Osteocyte (in vitro differentiated cells): Measurements from ENCODE around the gene EOMES. TPM values are rescaled to one million over a fixed set of nuclear protein-coding genes. Genes with fewer than 3 reads are reported as not detected.

Experiments
- DNase-seq: peaks from one replicate; pipeline ENCODE4 v3.0.0; 2021; ENCODE audit warnings: mixed read lengths; ENCODE audit not compliant: unreplicated experiment; ENCODE audit errors: extremely low spot score
- H3K27ac Mint-ChIP-seq: one replicate; pipeline ENCODE4 v1.8.0; 2021; ENCODE audit warnings: mild to moderate bottlenecking, mixed read lengths; ENCODE audit not compliant: unreplicated experiment
- H3K27me3 Mint-ChIP-seq: one replicate; pipeline ENCODE4 v1.8.0; 2021; ENCODE audit warnings: mixed read lengths; ENCODE audit not compliant: unreplicated experiment
- H3K36me3 Mint-ChIP-seq: one replicate; pipeline ENCODE4 v1.8.0; 2021; ENCODE audit warnings: mixed read lengths; ENCODE audit not compliant: unreplicated experiment
- H3K4me1 Mint-ChIP-seq: one replicate; pipeline ENCODE4 v1.8.0; 2021; ENCODE audit warnings: mixed read lengths; ENCODE audit not compliant: unreplicated experiment
- H3K4me3 Mint-ChIP-seq: one replicate; pipeline ENCODE4 v1.8.0; 2021; ENCODE audit warnings: mild to moderate bottlenecking, moderate library complexity, mixed read lengths; ENCODE audit not compliant: unreplicated experiment
- H3K9me3 Mint-ChIP-seq: one replicate; pipeline ENCODE4 v1.8.0; 2021; ENCODE audit warnings: mixed read lengths; ENCODE audit not compliant: unreplicated experiment
- CTCF ChIP-seq: fragments of 200-600 bp; sonication (generic); IDR thresholded peaks from 2 replicates; pipeline ENCODE4 v1.5.0; 2021; ENCODE audit warnings: antibody characterized with exemption, mild to moderate bottlenecking, moderate library complexity
- total RNA-seq: library from RNA; stranded (reverse); gene quantifications from 2 replicates; pipeline ENCODE4 v1.2.1, GENCODE V29; 2021

EOMES gene
- total RNA-seq, 1 donor from 2014 or later: not detected

- no peak overlapping the region for H3K4me3 Mint-ChIP-seq
- DNase-seq: no peak
- H3K9me3 Mint-ChIP-seq: no peaks in the 10 kb centered on the region
- H3K27ac Mint-ChIP-seq: no peak overlapping the region
- no peaks in the 10 kb centered on the region for H3K4me1 Mint-ChIP-seq
- H3K36me3 Mint-ChIP-seq: no peaks in the 10 kb centered on the region
- TF ChIP-seq CTCF: no peak
- peaks cover 41% of the 10 kb centered on the region for H3K27me3 Mint-ChIP-seq
These were observed 30.8 kb upstream of the EOMES start for GRCh38 chr3:27752926-27753325.

- no peaks in the 10 kb centered on the region for H3K9me3 Mint-ChIP-seq
- peaks cover 53% of the 10 kb centered on the region for H3K27me3 Mint-ChIP-seq
- no peak overlapping the region for H3K4me3 Mint-ChIP-seq
- no peak for TF ChIP-seq CTCF
- H3K36me3 Mint-ChIP-seq: no peaks in the 10 kb centered on the region
- H3K4me1 Mint-ChIP-seq: no peaks in the 10 kb centered on the region
- no peak overlapping the region for H3K27ac Mint-ChIP-seq
- no peak for DNase-seq
These were observed 27.5 kb upstream of the EOMES start for GRCh38 chr3:27749643-27750042.

GRCh38 chr3:27746838-27747237 lies 24.7 kb upstream of the EOMES start:
- peaks cover 5% of the 10 kb centered on the region for H3K9me3 Mint-ChIP-seq
- H3K36me3 Mint-ChIP-seq: no peaks in the 10 kb centered on the region
- TF ChIP-seq CTCF: no peak
- H3K4me3 Mint-ChIP-seq: no peak overlapping the region
- H3K27ac Mint-ChIP-seq: no peak overlapping the region
- no peaks in the 10 kb centered on the region for H3K4me1 Mint-ChIP-seq
- no peak for DNase-seq
- H3K27me3 Mint-ChIP-seq: peaks cover 57% of the 10 kb centered on the region

GRCh38 chr3:27740854-27741253 lies 18.7 kb upstream of the EOMES start:
- Mint-ChIP-seq H3K4me3 (no peak overlapping the region), H3K36me3 (peaks cover 3% of the 10 kb centered on the region), H3K4me1 (no peaks in the 10 kb centered on the region), H3K27me3 (peaks cover 42% of the 10 kb centered on the region), H3K9me3 (peaks cover 5% of the 10 kb centered on the region), H3K27ac (no peak overlapping the region)
- TF ChIP-seq CTCF: no peak
- no peak for DNase-seq

GRCh38 chr3:27737091-27737490 lies 15.0 kb upstream of the EOMES start:
- no peak overlapping the region for H3K4me3 Mint-ChIP-seq
- H3K27me3 Mint-ChIP-seq: peaks cover 51% of the 10 kb centered on the region

More at GRCh38 chr3:27737091-27737490, 15.0 kb upstream of the EOMES start:
- no peak for TF ChIP-seq CTCF
- DNase-seq: no peak
- Mint-ChIP-seq H3K27ac (no peak overlapping the region), H3K36me3 (peaks cover 3% of the 10 kb centered on the region), H3K4me1 (no peaks in the 10 kb centered on the region), H3K9me3 (no peaks in the 10 kb centered on the region)
